ENCODE data around the gene KIAA1328. TPM values are rescaled to one million over a fixed set of nuclear protein-coding genes. Genes with fewer than 3 reads are reported as not detected.

Gene KIAA1328
- total and polyA plus RNA-seq, 3 donors from 2014 or later, result 19.9 to 48.7 (median 35.0) TPM

DNA sequence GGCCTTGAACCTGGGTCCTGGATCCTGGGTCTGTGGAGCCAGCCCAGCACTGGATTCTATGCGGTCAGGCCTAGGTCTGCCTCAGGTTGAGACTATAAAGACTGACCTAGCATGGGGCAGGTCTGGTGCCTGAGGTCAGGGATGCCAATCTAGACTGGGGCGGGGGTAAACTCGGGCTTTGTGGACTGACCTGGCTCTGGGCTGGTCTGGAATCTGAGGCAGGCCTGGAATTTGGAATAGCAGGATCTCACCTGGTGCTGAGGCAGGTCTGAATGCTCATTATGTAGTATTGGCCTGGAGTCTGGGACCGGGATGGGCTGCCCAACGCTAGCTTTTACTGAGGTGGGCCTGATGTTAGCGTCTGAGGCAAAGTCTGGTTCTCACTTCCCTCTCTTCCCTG lies 256.0 kb downstream of the KIAA1328 start:
- H3K36me3 ChIP-seq (ENCODE audit: low read depth, missing control alignments), result no peaks in the 10 kb centered on the region
- H3K27ac ChIP-seq, result no peak overlapping the region
- TF ChIP-seq, protein P1, sequence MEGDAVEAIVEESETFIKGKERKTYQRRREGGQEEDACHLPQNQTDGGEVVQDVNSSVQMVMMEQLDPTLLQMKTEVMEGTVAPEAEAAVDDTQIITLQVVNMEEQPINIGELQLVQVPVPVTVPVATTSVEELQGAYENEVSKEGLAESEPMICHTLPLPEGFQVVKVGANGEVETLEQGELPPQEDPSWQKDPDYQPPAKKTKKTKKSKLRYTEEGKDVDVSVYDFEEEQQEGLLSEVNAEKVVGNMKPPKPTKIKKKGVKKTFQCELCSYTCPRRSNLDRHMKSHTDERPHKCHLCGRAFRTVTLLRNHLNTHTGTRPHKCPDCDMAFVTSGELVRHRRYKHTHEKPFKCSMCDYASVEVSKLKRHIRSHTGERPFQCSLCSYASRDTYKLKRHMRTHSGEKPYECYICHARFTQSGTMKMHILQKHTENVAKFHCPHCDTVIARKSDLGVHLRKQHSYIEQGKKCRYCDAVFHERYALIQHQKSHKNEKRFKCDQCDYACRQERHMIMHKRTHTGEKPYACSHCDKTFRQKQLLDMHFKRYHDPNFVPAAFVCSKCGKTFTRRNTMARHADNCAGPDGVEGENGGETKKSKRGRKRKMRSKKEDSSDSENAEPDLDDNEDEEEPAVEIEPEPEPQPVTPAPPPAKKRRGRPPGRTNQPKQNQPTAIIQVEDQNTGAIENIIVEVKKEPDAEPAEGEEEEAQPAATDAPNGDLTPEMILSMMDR (IDR thresholded peaks at IDR 0.05), result no peak
- TF ChIP-seq POLR2A (IDR thresholded peaks at IDR 0.05), result no peak
- no peaks in the 10 kb centered on the region for H3K27me3 ChIP-seq
- no peak for DNase-seq
- 78 to 80% methylated on average over 5 to 6 of the region's 6 CpGs for WGBS, 2 donors
- intact Hi-C loops (cut with DNase I; ENCODE audit: low total_unique reads), result no loop called here
- H3K9me3 ChIP-seq, result no peaks in the 10 kb centered on the region
- H3K4me1 ChIP-seq, result no peaks in the 10 kb centered on the region
- H3K4me3 ChIP-seq, result no peak overlapping the region

DNA sequence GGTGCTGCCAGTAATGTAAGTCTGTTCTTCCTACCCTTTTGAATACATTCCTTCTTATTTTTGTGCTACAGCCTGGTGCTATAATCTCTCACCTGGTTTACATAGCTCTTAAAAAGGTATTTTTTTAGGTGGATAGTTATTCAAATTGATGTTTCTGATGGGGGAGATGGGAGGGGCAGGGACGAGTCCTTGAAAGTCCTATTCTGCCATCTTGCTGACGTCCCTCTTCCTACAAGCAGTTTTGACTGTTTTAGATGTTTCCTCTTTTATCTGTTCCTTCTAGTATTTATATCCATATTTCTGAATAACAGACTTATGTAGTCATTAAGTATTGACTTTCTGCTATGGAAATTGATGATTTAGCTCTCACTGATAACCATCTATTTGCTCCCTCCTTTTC lies 256.4 kb downstream of the KIAA1328 start:
- WGBS, 2 donors, result 90 to 92% methylated on average over 2 of the region's 2 CpGs
- Histone ChIP-seq H3K27ac (no peak overlapping the region), H3K9me3 (no peaks in the 10 kb centered on the region), H3K36me3 (ENCODE audit: low read depth, missing control alignments) (no peaks in the 10 kb centered on the region), H3K4me3 (no peak overlapping the region), H3K4me1 (no peaks in the 10 kb centered on the region), H3K27me3 (no peaks in the 10 kb centered on the region)
- intact Hi-C loops (cut with DNase I; ENCODE audit: low total_unique reads), result no loop called here
- no peak for DNase-seq
- no peak for TF ChIP-seq POLR2A (IDR thresholded peaks at IDR 0.05)
- TF ChIP-seq, protein P1 (IDR thresholded peaks at IDR 0.05), result no peak

DNA sequence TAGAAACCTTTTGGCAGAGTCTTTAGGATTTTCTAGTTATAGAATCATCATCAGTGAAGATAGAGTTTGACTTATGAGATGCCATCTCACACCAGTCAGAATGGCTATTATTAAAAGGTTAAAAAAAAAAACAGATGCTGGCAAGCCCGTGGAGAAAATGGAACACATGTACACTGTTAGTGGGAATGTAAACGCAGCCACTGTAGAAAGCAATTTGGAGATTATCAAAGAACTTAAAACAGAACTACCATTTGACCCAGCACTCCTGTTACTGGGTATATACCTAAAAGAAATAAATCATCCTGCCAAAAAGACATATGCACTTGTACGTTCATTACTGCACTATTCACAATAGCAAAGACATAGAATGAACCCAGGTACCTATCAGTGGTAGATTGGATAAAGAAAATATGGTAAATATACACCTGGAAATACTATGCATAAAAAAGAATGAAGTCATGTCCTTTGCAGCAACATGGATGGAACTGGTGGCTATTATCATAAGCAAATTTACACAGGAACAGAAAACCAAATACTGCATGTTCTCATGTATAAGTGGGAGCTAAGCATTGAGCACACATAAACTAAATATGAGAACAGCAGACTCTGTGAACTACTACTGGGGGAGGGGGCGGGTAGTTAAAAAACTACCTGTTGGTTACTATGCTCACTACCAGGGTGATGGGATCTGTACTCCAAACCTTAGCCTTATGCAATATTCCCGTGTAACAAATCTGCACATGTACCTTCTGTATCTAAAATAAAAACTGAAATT lies 279.0 kb downstream of the KIAA1328 start:
- H3K4me3 ChIP-seq, result no peak overlapping the region
- H3K4me1 ChIP-seq, result no peaks in the 10 kb centered on the region
- intact Hi-C loops (cut with DNase I; ENCODE audit: low total_unique reads), result no loop called here
- no peaks in the 10 kb centered on the region for H3K27me3 ChIP-seq
- H3K9me3 ChIP-seq, result no peaks in the 10 kb centered on the region
- 79 to 91% methylated on average over 5 of the region's 5 CpGs for WGBS, 2 donors
- no peaks in the 10 kb centered on the region for H3K36me3 ChIP-seq (ENCODE audit: low read depth, missing control alignments)
- no peak for DNase-seq
- H3K27ac ChIP-seq, result no peak overlapping the region
- TF ChIP-seq, protein P1 (IDR thresholded peaks at IDR 0.05), result no peak
- TF ChIP-seq POLR2A (IDR thresholded peaks at IDR 0.05), result no peak

DNA sequence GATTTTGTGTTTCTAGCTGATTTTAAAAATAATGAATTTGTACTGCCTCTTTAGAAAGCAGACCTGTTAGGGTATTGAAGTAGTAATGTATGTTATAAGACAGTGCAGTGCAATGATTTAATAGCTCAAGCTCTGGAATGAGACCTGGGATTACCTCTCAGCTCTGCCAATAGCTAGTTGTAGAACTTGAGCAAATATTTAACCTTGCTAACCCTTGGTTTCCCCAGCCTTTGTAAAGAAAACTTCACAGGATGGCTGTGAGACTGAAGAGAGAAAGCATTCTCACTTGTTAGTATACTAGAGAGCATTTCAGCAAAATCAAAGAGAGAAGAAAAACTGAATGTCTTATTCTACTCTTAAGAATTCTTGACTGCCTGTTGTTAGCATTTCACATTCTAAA lies 293.9 kb downstream of the KIAA1328 start:
- TF ChIP-seq, protein P1 (IDR thresholded peaks at IDR 0.05), result no peak
- TF ChIP-seq POLR2A (IDR thresholded peaks at IDR 0.05), result no peak
- no peak for DNase-seq
- Histone ChIP-seq H3K27me3 (no peaks in the 10 kb centered on the region), H3K4me1 (no peaks in the 10 kb centered on the region), H3K9me3 (no peaks in the 10 kb centered on the region), H3K27ac (no peak overlapping the region), H3K4me3 (no peak overlapping the region), H3K36me3 (ENCODE audit: low read depth, missing control alignments) (no peaks in the 10 kb centered on the region)
- intact Hi-C loops (cut with DNase I; ENCODE audit: low total_unique reads), result no loop called here

DNA sequence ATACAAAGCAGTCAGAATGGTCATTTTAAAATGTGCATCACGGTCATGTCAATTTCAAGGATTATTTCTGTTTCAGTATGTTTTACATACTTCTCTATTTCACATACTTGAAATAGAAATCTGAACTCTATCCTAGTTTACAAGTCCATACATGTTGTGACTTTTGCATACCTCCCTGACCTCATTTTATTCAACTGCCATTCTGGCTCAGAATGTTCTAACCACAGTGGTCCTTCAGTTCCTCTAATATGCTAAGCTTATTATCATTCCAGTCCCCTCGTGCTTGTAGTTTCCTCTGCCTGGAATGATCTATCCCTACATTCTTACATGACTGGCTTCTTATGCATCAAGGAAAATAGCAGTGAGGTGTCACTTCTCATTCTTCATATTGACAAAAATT lies 295.6 kb downstream of the KIAA1328 start:
- Histone ChIP-seq H3K36me3 (ENCODE audit: low read depth, missing control alignments) (no peaks in the 10 kb centered on the region), H3K9me3 (no peaks in the 10 kb centered on the region), H3K27me3 (no peaks in the 10 kb centered on the region), H3K4me1 (no peaks in the 10 kb centered on the region), H3K4me3 (no peak overlapping the region), H3K27ac (no peak overlapping the region)
- no peak for DNase-seq
- 83 to 84% methylated on average over 2 of the region's 2 CpGs for WGBS, 2 donors
- intact Hi-C loops (cut with DNase I; ENCODE audit: low total_unique reads), result no loop called here
- TF ChIP-seq, protein P1 (IDR thresholded peaks at IDR 0.05), result no peak
- no peak for TF ChIP-seq POLR2A (IDR thresholded peaks at IDR 0.05)
